HCT116 (cell line): ENCODE measurements around the gene TAF5. TPM values are rescaled to one million over a fixed set of nuclear protein-coding genes. Genes with fewer than 3 reads are reported as not detected.

ENCODE experiments used
- ATAC-seq: fragments of 200-7000 bp; cut with Tn5 transposase; 2 replicates; pipeline ENCODE4 v1.9.1; 2020; ENCODE audit warnings: mild to moderate bottlenecking, moderate library complexity
- BruUV-seq: library from RNA; stranded (reverse); fragments of 400-500 nt; replicated peaks from 2 replicates; lab custom pipeline; 2021; lab: Mats Ljungman, UMichigan
- CTCF ChIA-PET: fragments of 300-600 bp; sonication (Branson Sonifier 250); formaldehyde crosslinking; loops from one replicate; lab custom pipeline; 2021; ENCODE audit warnings: antibody characterized with exemption; lab: Charles Lee
- POLR2A ChIA-PET: fragments of 300-600, 350-600 bp; sonication (Branson Sonifier 250); formaldehyde crosslinking; loops from one replicate; lab custom pipeline; 2021; ENCODE audit warnings: antibody characterized with exemption; lab: Charles Lee
- RAD21 ChIA-PET, 2 experiments: fragments of 300-600 bp; sonication (Branson Sonifier 250); formaldehyde crosslinking; loops; one replicate each; lab custom pipeline; 2023; ENCODE audit warnings: low total read pairs in 2 of 2; ENCODE audit not compliant: uncharacterized antibody in 2 of 2, unreplicated experiment in 2 of 2, low non-redundant PET in 1 of 2; lab: Charles Lee
- DNase-seq: peaks from one replicate; pipeline ENCODE4 v3.0.0-alpha.2; 2010; ENCODE audit warnings: low read depth, low spot score
- H2AFZ ChIP-seq: fragments of 200-600 bp; shearing (Covaris generic), sonication (generic); 2 replicates; pipeline ENCODE4 v1.6.1; 2017; ENCODE audit warnings: low read depth, mixed run types, mixed read lengths, antibody characterized with exemption, low read length; ENCODE audit not compliant: poor library complexity, severe bottlenecking
- H3K27ac ChIP-seq: 2 replicates; pipeline ENCODE4 v1.5.1; 2012; ENCODE audit warnings: low read depth, low read length
- H3K27me3 ChIP-seq: fragments of 200-600 bp; sonication (generic); 2 replicates; pipeline ENCODE4 v1.6.1; 2016; ENCODE audit warnings: mixed run types, low read length, mixed read lengths; ENCODE audit not compliant: insufficient read depth
- H3K36me3 ChIP-seq, 2 experiments: fragments of 200-500 bp in 1 of 2; fragments of 200-600 bp in 1 of 2; sonication (Bioruptor generic) in 1 of 2; sonication (generic) in 1 of 2; 2 replicates each; pipeline versions ENCODE4 v1.5.1 to v1.6.1; 2014 to 2016; ENCODE audit warnings: low read length in 2 of 2, inconsistent platforms in 1 of 2, mixed read lengths in 1 of 2, mixed run types in 1 of 2; ENCODE audit not compliant: insufficient read depth in 2 of 2, control insufficient read depth in 1 of 2
- H3K4me1 ChIP-seq, 2 experiments: fragments of 200-600 bp in 1 of 2; sonication (generic) in 1 of 2; 2 replicates each; pipeline versions ENCODE4 v1.5.1 to v1.6.1; 2012 to 2017; ENCODE audit warnings: low read length in 2 of 2, inconsistent platforms in 1 of 2, mild to moderate bottlenecking in 1 of 2, mixed read lengths in 1 of 2, mixed run types in 1 of 2, moderate library complexity in 1 of 2; ENCODE audit not compliant: insufficient read depth in 2 of 2, control insufficient read depth in 1 of 2
- H3K4me2 ChIP-seq: fragments of 200-600 bp; sonication (generic); 2 replicates; pipeline ENCODE4 v1.6.1; 2017; ENCODE audit warnings: mixed run types, low read length, mixed read lengths
- H3K4me3 ChIP-seq, 2 experiments: fragments of 200-600 bp in 1 of 2; sonication (generic) in 1 of 2; replicated peaks in 1 of 2; 2 replicates each; pipeline ENCODE4 v1.5.1; 2011 to 2016; ENCODE audit warnings: low read length in 2 of 2, control low read depth in 1 of 2, low read depth in 1 of 2, mild to moderate bottlenecking in 1 of 2, mixed read lengths in 1 of 2, mixed run types in 1 of 2
- H3K79me2 ChIP-seq: fragments of 200-600 bp; sonication (generic); 2 replicates; pipeline ENCODE4 v1.6.1; 2017; ENCODE audit warnings: mild to moderate bottlenecking, mixed run types, low read length, moderate library complexity, mixed read lengths; ENCODE audit not compliant: insufficient read depth
- H3K9ac ChIP-seq: fragments of 200-600 bp; sonication (generic); 2 replicates; pipeline ENCODE4 v1.6.1; 2016; ENCODE audit warnings: low read length, mixed read lengths
- H3K9me2 ChIP-seq: fragments of 200-600 bp; sonication (generic), shearing (Covaris generic); 2 replicates; pipeline ENCODE4 v1.6.1; 2017; ENCODE audit warnings: mixed run types, mild to moderate bottlenecking, moderate library complexity; ENCODE audit not compliant: insufficient read depth
- H3K9me3 ChIP-seq, 2 experiments: fragments of 200-500 bp in 1 of 2; fragments of 200-600 bp in 1 of 2; sonication (Bioruptor generic) in 1 of 2; sonication (generic) in 1 of 2; 2 replicates each; pipeline ENCODE4 v1.6.1; 2014 to 2017; ENCODE audit warnings: low read length in 2 of 2, mixed read lengths in 2 of 2, inconsistent platforms in 1 of 2, low read depth in 1 of 2, mild to moderate bottlenecking in 1 of 2, mixed run types in 1 of 2, moderate library complexity in 1 of 2; ENCODE audit not compliant: control insufficient read depth in 1 of 2, insufficient read depth in 1 of 2
- H4K20me1 ChIP-seq: fragments of 200-600 bp; sonication (generic), shearing (Covaris generic); 2 replicates; pipeline ENCODE4 v1.6.1; 2017; ENCODE audit warnings: mixed run types, mild to moderate bottlenecking, moderate library complexity; ENCODE audit not compliant: insufficient read depth
- ELF1 ChIP-seq: IDR thresholded peaks from 2 replicates; pipeline ENCODE4 v1.6.1; 2012; ENCODE audit warnings: low read depth, borderline replicate concordance
- EZH2 ChIP-seq: fragments of 200-600 bp; sonication (generic); IDR thresholded peaks from 2 replicates; pipeline ENCODE4 v1.6.1; 2017; ENCODE audit warnings: antibody characterized with exemption, mixed run types
- FOSL1 ChIP-seq: IDR thresholded peaks from 2 replicates; pipeline ENCODE4 v1.6.1; 2012; ENCODE audit warnings: low read depth
- JUND ChIP-seq: IDR thresholded peaks from 2 replicates; pipeline ENCODE4 v1.6.1; 2012
- POLR2A ChIP-seq: IDR thresholded peaks from 2 replicates; pipeline ENCODE4 v1.7.0; 2011; ENCODE audit warnings: borderline replicate concordance; ENCODE audit not compliant: insufficient read depth, insufficient read length; ENCODE audit errors: extremely low read depth
- POLR2AphosphoS5 ChIP-seq: IDR thresholded peaks from 2 replicates; pipeline ENCODE4 v1.6.1; 2011; ENCODE audit warnings: mild to moderate bottlenecking, low read depth, low read length, moderate library complexity
- RAD21 ChIP-seq: IDR thresholded peaks from 2 replicates; pipeline ENCODE4 v1.6.1; 2012; ENCODE audit warnings: low read depth, mild to moderate bottlenecking
- SIN3A ChIP-seq: IDR thresholded peaks from 2 replicates; pipeline ENCODE4 v1.6.1; 2012; ENCODE audit warnings: low read depth
- SRF ChIP-seq: IDR thresholded peaks from 2 replicates; pipeline ENCODE4 v1.6.1; 2012; ENCODE audit warnings: low read depth
- YY1 ChIP-seq: IDR thresholded peaks from 2 replicates; pipeline ENCODE4 v1.6.1; 2011; ENCODE audit warnings: low read length, low read depth, moderate library complexity, mild to moderate bottlenecking; ENCODE audit not compliant: insufficient replicate concordance; ENCODE audit errors: extremely low read depth
- ZFX ChIP-seq: fragments of 450-650 bp; IDR thresholded peaks from 2 replicates; pipeline ENCODE4 v1.6.1; 2017
- intact Hi-C: fragments of 100-400 bp; cut with micrococcal nuclease; formaldehyde crosslinking; loops from 2 replicates; pipeline ENCODE4 v1.10.0; 2022
- total RNA-seq: library from RNA; stranded (reverse); gene quantifications from one replicate; pipeline ENCODE4 v1.2.1, GENCODE V29; 2021; ENCODE audit not compliant: unreplicated experiment
- TF ChIP-seq, protein P1 (sequence below), 3 experiments: fragments of 200-600 bp in 1 of 3; sonication (generic) in 1 of 3; IDR thresholded peaks in 2 of 3; conservative IDR thresholded peaks in 1 of 3; 2 replicates each; pipeline ENCODE4 v1.5.1; 2012 to 2017; ENCODE audit warnings: low read depth in 2 of 3, low read length in 2 of 3, antibody characterized with exemption in 1 of 3, borderline replicate concordance in 1 of 3, control low read depth in 1 of 3, mild to moderate bottlenecking in 1 of 3, mixed read lengths in 1 of 3, mixed run types in 1 of 3, moderate library complexity in 1 of 3; ENCODE audit not compliant: insufficient read depth in 1 of 3
- TF ChIP-seq, protein P2 (sequence below): IDR thresholded peaks from 2 replicates; pipeline ENCODE4 v1.6.1; 2012

Gene TAF5
- total RNA-seq, 1 experiment from 2014 or later = 9.2 TPM

DNA sequence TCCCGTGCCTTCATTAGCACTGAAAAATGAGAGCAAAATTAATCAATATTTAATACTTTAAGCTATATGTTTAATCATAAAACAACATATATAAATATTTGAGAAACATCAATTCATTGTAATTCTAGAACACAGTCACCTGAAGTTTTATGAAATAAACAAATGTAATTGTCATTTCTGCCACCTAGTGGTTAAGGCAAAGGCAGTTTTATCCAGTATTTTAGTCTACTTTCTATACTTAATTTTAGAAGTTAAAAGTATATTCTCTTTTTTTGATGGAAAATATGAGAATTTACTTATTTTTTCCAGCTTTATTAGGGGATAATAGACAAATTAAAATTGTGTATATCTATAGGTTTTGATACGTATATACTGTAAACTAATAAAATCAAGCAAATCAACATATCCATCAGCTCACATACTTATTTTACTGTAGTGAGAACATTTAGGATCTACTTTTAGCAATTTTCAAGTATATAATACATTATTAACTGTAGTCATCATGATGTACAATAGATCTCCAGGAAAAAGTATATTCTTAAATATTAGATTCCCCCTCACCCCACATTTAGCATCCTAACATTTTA is 33.7 kb upstream of the TAF5 start:
- BruUV-seq = no TSS peak
- POLR2A ChIA-PET = interaction anchor here (0.6 kb wide), 2 partner anchors 9 to 77 kb away, joined by 3 to 5 read pairs; no protein-coding TSS in a partner anchor
- Histone ChIP-seq H3K9ac (no peak overlapping the region), H3K27me3 (no peaks in the 10 kb centered on the region), H3K4me2 (no peak overlapping the region), H3K27ac (no peak overlapping the region)
- RAD21 ChIA-PET = interaction anchor here (0.7 to 1.1 kb wide), 3 partner anchors 87 to 417 kb away, joined by 3 read pairs; no protein-coding TSS in a partner anchor
- CTCF ChIA-PET = interaction anchor here (0.7 to 2.3 kb wide), 20 partner anchors 9 to 499 kb away, joined by 3 to 27 read pairs (median 4); partner anchors contain the start of genes CNNM2, CYP17A1, NT5C2 and PCGF6
- peak; percentile 32 for DNase-seq
- TF ChIP-seq, protein P1, sequence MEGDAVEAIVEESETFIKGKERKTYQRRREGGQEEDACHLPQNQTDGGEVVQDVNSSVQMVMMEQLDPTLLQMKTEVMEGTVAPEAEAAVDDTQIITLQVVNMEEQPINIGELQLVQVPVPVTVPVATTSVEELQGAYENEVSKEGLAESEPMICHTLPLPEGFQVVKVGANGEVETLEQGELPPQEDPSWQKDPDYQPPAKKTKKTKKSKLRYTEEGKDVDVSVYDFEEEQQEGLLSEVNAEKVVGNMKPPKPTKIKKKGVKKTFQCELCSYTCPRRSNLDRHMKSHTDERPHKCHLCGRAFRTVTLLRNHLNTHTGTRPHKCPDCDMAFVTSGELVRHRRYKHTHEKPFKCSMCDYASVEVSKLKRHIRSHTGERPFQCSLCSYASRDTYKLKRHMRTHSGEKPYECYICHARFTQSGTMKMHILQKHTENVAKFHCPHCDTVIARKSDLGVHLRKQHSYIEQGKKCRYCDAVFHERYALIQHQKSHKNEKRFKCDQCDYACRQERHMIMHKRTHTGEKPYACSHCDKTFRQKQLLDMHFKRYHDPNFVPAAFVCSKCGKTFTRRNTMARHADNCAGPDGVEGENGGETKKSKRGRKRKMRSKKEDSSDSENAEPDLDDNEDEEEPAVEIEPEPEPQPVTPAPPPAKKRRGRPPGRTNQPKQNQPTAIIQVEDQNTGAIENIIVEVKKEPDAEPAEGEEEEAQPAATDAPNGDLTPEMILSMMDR (IDR thresholded peaks at IDR 0.05 in 2 of 3, conservative IDR thresholded peaks at IDR 0.05 in 1 of 3; ENCODE audit: borderline replicate concordance in 1 of 3, insufficient read depth in 1 of 3, low read depth in 2 of 3, low read length in 2 of 3) = peak; percentile 68 to 90 (median 77)
- TF ChIP-seq SRF = no peak
- peak; percentile 84 for TF ChIP-seq RAD21
- TF ChIP-seq ELF1 = no peak
- TF ChIP-seq, protein P2, sequence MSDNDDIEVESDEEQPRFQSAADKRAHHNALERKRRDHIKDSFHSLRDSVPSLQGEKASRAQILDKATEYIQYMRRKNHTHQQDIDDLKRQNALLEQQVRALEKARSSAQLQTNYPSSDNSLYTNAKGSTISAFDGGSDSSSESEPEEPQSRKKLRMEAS = 0 out of 2 replicates have a peak, but pooled peaks have one; percentile 28
- TF ChIP-seq POLR2AphosphoS5 = no peak
- TF ChIP-seq YY1 = no peak
- 0 out of 2 replicates have a peak, but pooled peaks have one; percentile 8 for TF ChIP-seq FOSL1
- no peak for TF ChIP-seq POLR2A
- no peak for TF ChIP-seq EZH2
- 0 out of 2 replicates have a peak, but pooled peaks have one; percentile 24 for TF ChIP-seq SIN3A
- TF ChIP-seq JUND = no peak
- TF ChIP-seq ZFX = no peak
- TF ChIP-seq, all 23 proteins: peak for 5
- intact Hi-C loops = loop anchor here (1.0 to 5.0 kb wide), 5 partner anchors 88 to 607 kb away; no protein-coding TSS in a partner anchor
- Histone ChIP-seq H3K4me1 (no peaks in the 10 kb centered on the region), H3K9me2 (no peaks in the 10 kb centered on the region), H2AFZ (no peak overlapping the region), H3K4me3 (no peak overlapping the region), H3K36me3 (peaks cover 33 to 45% of the 10 kb centered on the region in 2 experiments), H3K9me3 (no peaks in the 10 kb centered on the region), H4K20me1 (peaks cover 5% of the 10 kb centered on the region; the same call in 1 of the 2 replicates), H3K79me2 (peaks cover 15% of the 10 kb centered on the region)
- no peak for ATAC-seq
